Lower lobe of right lung (tissue), 2 donors: Measurements from ENCODE around the gene GGA2. TPM values are rescaled to one million over a fixed set of nuclear protein-coding genes. Genes with fewer than 3 reads are reported as not detected.
"Not testable (repeated sequence)": the region's sequence is repeated elsewhere in the genome, so short reads cannot be mapped to it uniquely, and the experiment has no call there.

Source experiments
- ATAC-seq, 2 donors: fragments of 200-7000 bp; cut with Tn5 transposase; one replicate each; pipeline ENCODE4 v1.9.1; 2020 to 2022; ENCODE audit warnings: mild to moderate bottlenecking in 2 of 2, moderate library complexity in 2 of 2
- DNase-seq: peaks from one replicate; pipeline ENCODE4 v3.0.0-alpha.2; 2020
- H3K27ac ChIP-seq: fragments of 200-600 bp; one replicate; pipeline ENCODE4 v1.8.0; 2022
- H3K27me3 ChIP-seq: fragments of 200-600 bp; one replicate; pipeline ENCODE4 v1.8.0; 2022; ENCODE audit warnings: low read depth
- H3K36me3 ChIP-seq: fragments of 200-600 bp; one replicate; pipeline ENCODE4 v1.8.0; 2022; ENCODE audit warnings: mild to moderate bottlenecking
- H3K4me1 ChIP-seq: fragments of 200-600 bp; one replicate; pipeline ENCODE4 v1.8.0; 2022
- H3K4me3 ChIP-seq: fragments of 200-600 bp; one replicate; pipeline ENCODE4 v1.8.0; 2022; ENCODE audit warnings: mild to moderate bottlenecking
- H3K9me3 ChIP-seq: fragments of 200-600 bp; one replicate; pipeline ENCODE4 v1.8.0; 2022
- CTCF ChIP-seq: fragments of 200-600 bp; IDR thresholded peaks from one replicate; pipeline ENCODE4 v1.8.0; 2022; ENCODE audit warnings: antibody characterized with exemption, mild to moderate bottlenecking
- intact Hi-C: fragments of 100-400 bp; cut with DNase I; formaldehyde crosslinking; loops from one replicate; pipeline ENCODE4 v1.11.0; 2022
- total RNA-seq: library from RNA; stranded (reverse); fragmentation: NEBNext Ultra II Directional; extraction: Animal tissue kit (Norgen Biotek cat#: 25700); gene quantifications from one replicate; pipeline ENCODE4 v1.2.1, GENCODE V29; 2021
- donor health status: DM: no; HTN: yes; CAD: no; lungs with severe emphysema.

Gene GGA2
- total RNA-seq, 1 donor from 2014 or later = 204 TPM

GRCh38 chr16:23516366-23517137, 6.3 kb upstream of the GGA2 start:
- no peak for DNase-seq
- H3K4me3 ChIP-seq = no peak overlapping the region
- H3K27ac ChIP-seq = no peak overlapping the region
- no peaks in the 10 kb centered on the region for H3K4me1 ChIP-seq
- peak; percentile 38 to 46 for ATAC-seq
- H3K36me3 ChIP-seq = peaks cover 6% of the 10 kb centered on the region
- no peaks in the 10 kb centered on the region for H3K9me3 ChIP-seq
- intact Hi-C loops = no loop called here
- H3K27me3 ChIP-seq = no peaks in the 10 kb centered on the region
- TF ChIP-seq CTCF = no peak

- intact Hi-C loops = no loop called here
- Histone ChIP-seq H3K36me3 (peaks cover 4% of the 10 kb centered on the region), H3K4me3 (no peak overlapping the region), H3K27ac (no peak overlapping the region), H3K4me1 (no peaks in the 10 kb centered on the region), H3K9me3 (no peaks in the 10 kb centered on the region), H3K27me3 (no peaks in the 10 kb centered on the region)
- TF ChIP-seq CTCF = no peak
- DNase-seq = no peak
- no peak for ATAC-seq
These were observed 5.6 kb upstream of the GGA2 start for GRCh38 chr16:23515881-23516280.

GRCh38 chr16:23514381-23515152, 4.3 kb upstream of the GGA2 start:
- Histone ChIP-seq H3K36me3 (peaks cover 4% of the 10 kb centered on the region), H3K9me3 (no peaks in the 10 kb centered on the region), H3K4me3 (no peak overlapping the region), H3K27ac (no peak overlapping the region), H3K27me3 (no peaks in the 10 kb centered on the region), H3K4me1 (no peaks in the 10 kb centered on the region)
- no peak for TF ChIP-seq CTCF
- intact Hi-C loops = no loop called here
- ATAC-seq = no peak
- DNase-seq = no peak

- no peak overlapping the region for H3K27ac ChIP-seq
- ATAC-seq (no peak), DNase-seq (no peak)
- H3K36me3 ChIP-seq = peaks cover 4% of the 10 kb centered on the region
- intact Hi-C loops = no loop called here
- no peak overlapping the region for H3K4me3 ChIP-seq
- TF ChIP-seq CTCF = no peak
- H3K27me3 ChIP-seq = no peaks in the 10 kb centered on the region
- H3K9me3 ChIP-seq = no peaks in the 10 kb centered on the region
- peaks cover 17% of the 10 kb centered on the region for H3K4me1 ChIP-seq
These were observed 1.9 kb upstream of the GGA2 start for GRCh38 chr16:23512168-23512695.

GRCh38 chr16:23511731-23512130, 1.4 kb upstream of the GGA2 start:
- no peak for TF ChIP-seq CTCF
- no peak for DNase-seq
- Histone ChIP-seq H3K27ac (no peak overlapping the region), H3K4me3 (no peak overlapping the region), H3K4me1 (peaks cover 22% of the 10 kb centered on the region), H3K36me3 (peaks cover 4% of the 10 kb centered on the region), H3K27me3 (no peaks in the 10 kb centered on the region), H3K9me3 (no peaks in the 10 kb centered on the region)
- no peak for ATAC-seq
- intact Hi-C loops = no loop called here

GRCh38 chr16:23510915-23511270, 599 bp upstream of the GGA2 start:
- Histone ChIP-seq H3K27ac (peak overlapping the region; percentile 89), H3K4me1 (peaks cover 30% of the 10 kb centered on the region), H3K4me3 (peak overlapping the region; percentile 80)
- intact Hi-C loops, H3K27me3 ChIP-seq, H3K36me3 ChIP-seq, DNase-seq, H3K9me3 ChIP-seq, ATAC-seq: not testable (repeated sequence)
